G401 (cell line): Measurements from ENCODE around the gene DNM3. TPM values are rescaled to one million over a fixed set of nuclear protein-coding genes. Genes with fewer than 3 reads are reported as not detected.
"Not testable (repeated sequence)": the region's sequence is repeated elsewhere in the genome, so short reads cannot be mapped to it uniquely, and the experiment has no call there.

Experiments
- DNase-seq: peaks from one replicate; pipeline ENCODE4 v3.0.0-alpha.2; 2015; ENCODE audit warnings: low spot score
- in situ Hi-C: cut with HindIII; loops from 2 replicates; pipeline ENCODE4 v1.10.0; 2016; ENCODE audit warnings: low sequenced_read_pairs, mixed read lengths
- total RNA-seq: library from RNA; depleted of rRNA; stranded (reverse); fragments of >200 nt; shearing (Covaris generic); gene quantifications from 2 replicates; pipeline ENCODE4 v1.2.3, GENCODE V29; 2014

DNM3 gene
- total RNA-seq, 1 experiment from 2014 or later = 8.3 TPM

DNA sequence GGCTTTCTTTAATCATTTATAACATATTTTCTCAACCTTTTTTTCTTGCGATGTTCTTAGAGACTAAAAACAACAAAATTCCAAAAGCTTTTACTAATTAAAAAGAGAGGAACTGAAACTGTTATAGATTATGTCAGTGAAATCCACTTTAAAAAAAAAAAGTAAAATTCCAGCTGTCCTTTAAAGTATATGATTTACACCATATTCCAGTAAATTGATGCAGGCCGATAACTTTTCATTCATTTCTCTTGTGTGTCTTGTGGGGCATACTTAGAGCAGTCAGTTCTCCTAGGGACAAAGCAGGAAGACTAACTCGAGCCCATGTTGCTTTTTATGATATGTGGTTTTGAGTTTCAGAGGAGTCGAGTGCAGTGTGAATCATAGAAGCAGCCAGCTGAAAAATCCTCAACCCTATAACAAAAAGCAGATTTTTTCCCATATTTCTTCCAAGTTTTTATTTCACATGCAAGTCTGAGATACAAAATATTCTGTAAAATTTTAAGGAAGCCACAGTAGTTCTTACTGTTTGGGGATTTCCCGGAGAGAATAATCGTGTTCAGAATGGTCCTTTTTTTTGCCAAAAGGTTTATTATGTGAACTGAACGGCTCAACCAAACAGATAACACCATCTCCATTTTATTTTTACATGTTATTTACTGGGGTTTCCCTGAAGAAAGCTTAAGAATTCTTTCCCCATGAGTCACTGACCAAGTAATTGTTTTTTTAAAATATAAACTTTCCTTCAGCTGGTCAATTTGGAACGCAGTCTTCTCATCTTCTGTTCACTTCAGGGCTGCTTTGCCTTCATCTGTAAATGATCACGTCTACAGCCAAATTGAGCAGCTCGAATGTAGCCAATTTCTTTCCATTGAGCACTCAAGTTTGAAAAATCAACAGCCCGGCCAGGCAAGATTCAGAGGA is 502.2 kb downstream of the DNM3 start:
- no peak for DNase-seq
- in situ Hi-C loops = no loop called here

DNA sequence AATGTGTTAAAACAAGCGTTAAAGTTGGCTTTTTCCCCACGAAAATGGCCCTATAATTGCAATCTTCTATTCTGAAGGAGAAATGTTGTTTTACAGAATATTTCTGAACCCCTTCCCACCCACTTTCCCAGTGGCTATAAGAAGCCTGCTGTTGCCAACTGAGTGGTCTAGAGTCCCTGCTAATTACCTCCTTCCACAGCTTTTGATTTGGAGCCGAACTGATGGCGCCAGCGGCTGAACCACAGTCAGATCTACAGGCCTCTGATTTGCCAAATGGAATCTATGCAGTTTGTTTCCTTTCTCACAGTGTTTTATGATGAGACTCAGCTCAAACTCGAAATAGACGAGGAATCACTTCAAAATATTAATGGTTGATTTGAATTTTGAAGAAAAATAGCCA is 503.1 kb downstream of the DNM3 start:
- DNase-seq = no peak
- in situ Hi-C loops = no loop called here

DNA sequence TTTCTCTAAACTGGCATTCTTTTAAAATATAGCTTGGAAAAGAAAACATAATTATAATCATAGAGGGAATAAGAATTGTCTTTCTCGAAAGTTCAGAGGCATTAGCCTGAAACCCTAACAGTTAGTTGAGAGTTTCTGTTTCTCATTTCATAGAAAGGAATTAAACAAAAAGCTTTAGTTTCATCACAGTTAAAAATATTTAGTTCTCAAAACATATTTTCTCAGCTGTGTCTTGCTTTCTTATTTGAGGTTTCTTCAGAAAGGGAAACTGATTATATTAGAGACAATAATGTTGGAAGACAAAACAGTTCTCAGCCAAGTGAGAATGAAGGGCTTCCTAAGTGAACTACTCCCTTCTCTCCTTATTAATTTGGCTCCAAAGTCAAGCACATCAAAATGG is 503.8 kb downstream of the DNM3 start:
- in situ Hi-C loops = no loop called here
- DNase-seq = no peak

DNA sequence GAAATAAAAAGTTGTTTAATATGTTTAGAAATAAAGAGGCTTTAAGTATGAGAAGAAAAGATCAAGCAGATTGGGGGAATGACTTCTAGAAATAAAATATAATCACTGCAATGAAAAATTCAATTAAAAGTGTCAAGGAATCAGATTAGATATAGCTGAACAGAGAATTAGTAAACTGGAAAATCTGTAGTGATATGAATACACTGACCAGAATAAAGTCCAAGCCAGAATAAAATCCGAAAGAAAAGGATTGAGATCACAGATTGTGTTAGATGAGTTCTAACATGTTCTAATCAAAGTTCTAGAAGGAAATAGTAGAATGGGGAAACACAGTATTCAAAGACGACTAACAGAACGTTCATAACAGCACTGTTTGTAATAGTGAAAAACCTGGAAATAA is 506.1 kb downstream of the DNM3 start:
- no peak for DNase-seq
- in situ Hi-C loops = no loop called here

- in situ Hi-C loops = no loop called here
- no peak for DNase-seq
Observed at GRCh38 chr1:172350856-172351255, 509.6 kb downstream of the DNM3 start.

DNA sequence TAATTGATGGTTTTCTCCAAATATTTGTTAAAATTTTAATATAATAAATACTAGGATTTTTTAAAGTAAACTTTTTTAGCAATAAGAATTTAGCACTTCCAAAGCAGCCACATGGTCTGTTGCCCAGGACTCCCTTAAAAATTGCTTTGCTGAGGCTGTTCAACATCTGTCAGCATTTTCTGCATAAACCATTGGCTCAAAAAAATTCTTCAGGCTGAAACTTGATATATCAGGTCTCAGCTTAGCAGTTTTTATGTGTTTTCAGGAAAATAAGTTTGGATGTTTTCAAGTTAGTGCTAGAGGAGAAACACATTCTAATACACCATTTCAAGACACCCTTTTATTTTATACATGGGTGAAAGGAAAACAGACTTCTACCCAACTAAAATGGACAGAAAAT is 510.0 kb downstream of the DNM3 start:
- in situ Hi-C loops = no loop called here
- no peak for DNase-seq

DNA sequence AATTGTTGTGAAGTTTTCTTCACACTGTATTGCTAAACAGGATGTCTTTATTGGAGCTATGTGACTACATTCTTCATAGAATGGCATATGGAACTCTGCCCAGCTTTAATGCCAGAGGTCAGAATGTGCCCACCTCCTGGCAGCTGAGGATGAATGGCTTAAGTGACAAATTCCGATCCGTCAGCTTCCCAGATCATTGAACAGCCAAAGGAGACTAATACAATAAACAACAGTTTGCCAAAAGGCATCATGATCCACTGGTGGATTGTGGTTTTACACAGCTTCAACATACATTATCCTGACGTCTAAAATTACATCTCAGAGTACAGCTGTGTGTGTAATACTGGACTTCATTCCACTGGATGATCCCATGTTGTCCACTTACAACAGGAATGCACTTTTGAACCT is 510.5 kb downstream of the DNM3 start:
- in situ Hi-C loops = no loop called here
- peak; percentile 17 for DNase-seq

DNA sequence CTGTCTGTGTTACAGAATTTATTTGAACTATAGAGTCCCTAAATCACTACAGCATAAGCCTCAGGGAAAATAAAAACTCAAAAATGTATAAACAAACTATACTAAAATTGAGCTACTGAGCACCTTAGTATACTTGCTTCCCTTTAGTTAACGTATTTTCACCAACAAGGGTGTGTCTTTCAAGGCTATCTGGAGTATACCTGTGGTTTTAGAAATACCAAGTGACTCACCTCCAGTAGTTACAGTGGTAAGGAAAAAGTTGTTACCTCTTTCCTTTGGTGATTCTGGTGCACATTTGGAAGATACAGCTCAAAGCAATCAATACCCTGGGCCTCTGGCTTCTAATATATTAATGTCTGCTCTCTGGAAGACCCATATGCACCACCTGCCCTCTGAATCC is 511.1 kb downstream of the DNM3 start:
- in situ Hi-C loops = no loop called here
- DNase-seq = no peak

- no peak for DNase-seq
- in situ Hi-C loops = no loop called here
Observed at GRCh38 chr1:172354291-172355274, 513.3 kb downstream of the DNM3 start.

DNA sequence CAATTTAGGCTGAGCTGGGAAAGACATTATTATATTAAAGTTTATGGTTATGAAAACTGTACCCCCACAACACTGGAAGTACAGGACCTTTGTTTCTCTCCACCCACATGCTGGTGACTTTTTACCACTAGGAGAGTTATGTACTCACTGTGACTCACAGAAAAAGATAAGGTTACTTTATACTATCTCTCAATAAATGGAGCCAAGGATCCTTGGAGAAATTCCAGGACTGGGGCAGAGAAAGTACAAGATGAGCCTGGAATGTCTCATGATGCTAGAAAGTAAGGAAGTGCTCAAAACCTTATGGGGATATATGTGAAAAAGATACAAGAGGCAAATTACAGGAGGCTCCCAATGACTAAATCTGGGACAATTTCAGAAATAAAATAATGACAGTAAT is 515.3 kb downstream of the DNM3 start:
- DNase-seq = peak; percentile 69
- in situ Hi-C loops = no loop called here

GRCh38 chr1:172357753-172358385 is 516.6 kb downstream of the DNM3 start:
- in situ Hi-C loops = no loop called here
- DNase-seq = peak; percentile 48

- peak; percentile 58 for DNase-seq
- in situ Hi-C loops = no loop called here
Observed at GRCh38 chr1:172359491-172359999, 518.2 kb downstream of the DNM3 start.

DNA sequence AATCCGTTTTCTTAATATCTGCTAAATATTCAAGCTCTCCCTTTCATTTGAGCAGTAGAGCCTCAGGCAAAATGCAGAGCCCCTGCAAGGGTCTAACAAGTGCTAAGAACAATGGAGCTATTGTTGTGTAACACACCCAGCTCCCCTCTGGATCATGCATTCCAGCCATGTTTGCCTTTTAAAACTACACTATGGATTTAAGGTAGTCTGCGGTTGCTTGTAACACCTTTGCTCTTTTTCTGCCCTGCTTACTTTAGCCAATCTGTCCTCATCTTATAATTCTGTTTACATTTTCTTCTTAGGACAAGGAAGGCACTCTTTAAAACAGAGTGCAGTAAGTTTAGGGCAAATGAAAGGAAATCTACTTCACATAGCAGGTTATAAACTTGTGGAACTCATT is 519.2 kb downstream of the DNM3 start:
- in situ Hi-C loops = no loop called here
- DNase-seq = peak; percentile 62

- in situ Hi-C loops = no loop called here
Observed at GRCh38 chr1:172360985-172361384, 519.7 kb downstream of the DNM3 start.

DNA sequence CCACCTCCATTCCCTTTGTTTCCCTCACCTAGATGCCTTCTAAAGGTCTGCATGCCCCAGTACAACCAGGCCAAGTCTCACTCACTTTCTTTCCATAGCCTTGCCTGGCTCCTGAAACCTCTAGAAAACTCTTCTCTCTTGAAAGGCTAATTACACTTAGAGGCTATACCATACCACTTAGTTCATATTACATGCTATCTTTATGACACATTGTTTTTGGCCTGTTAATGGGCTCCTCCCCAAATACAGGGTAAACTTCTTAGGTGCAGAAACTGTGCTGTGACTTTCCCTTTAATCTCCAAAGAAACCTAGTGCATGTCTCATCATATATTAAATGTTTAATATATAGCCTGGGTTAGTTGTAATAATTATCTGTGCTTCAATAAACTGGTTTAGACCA is 522.6 kb downstream of the DNM3 start:
- in situ Hi-C loops = no loop called here

More at GRCh38 chr1:172360985-172361384, 519.7 kb downstream of the DNM3 start:
- peak; percentile 71 for DNase-seq

DNA sequence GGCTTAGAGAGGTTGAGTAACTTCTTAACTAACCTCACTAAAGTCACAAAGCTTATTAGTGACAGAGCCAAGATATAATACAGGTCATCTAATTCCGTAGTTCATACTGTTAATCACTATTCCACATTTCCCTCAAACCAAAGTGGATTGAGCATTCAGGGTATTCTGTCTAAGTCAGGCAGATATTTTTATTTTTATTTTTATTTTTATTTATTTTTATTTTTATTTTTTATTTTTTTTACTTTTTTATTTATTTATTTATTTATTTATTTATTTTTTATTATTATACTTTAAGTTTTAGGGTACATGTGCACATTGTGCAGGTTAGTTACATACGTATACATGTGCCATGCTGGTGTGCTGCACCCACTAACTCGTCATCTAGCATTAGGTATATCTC is 530.3 kb downstream of the DNM3 start:
- in situ Hi-C loops, DNase-seq: not testable (repeated sequence)

More for the DNA sequence above, 522.6 kb downstream of the DNM3 start:
- no peak for DNase-seq

DNA sequence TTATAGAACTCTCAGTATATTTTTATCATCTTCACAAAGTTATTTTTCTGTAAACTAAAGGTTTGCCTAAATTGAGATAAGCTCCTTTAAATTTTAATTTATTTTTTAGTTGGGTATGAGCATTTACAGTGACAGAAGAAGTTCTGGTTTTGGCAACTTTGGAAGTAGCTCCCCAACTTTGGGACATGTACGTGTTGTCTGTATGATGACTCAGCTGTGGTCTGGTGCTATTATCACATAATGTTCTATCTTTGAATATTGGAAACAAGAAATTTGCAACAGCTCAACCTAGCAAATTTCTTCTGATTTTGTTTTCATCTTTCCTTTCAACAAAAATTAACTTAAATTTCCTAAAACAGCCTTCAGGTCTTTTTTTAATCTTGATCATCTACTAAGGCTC is 532.6 kb downstream of the DNM3 start:
- no peak for DNase-seq
- in situ Hi-C loops = no loop called here

DNA sequence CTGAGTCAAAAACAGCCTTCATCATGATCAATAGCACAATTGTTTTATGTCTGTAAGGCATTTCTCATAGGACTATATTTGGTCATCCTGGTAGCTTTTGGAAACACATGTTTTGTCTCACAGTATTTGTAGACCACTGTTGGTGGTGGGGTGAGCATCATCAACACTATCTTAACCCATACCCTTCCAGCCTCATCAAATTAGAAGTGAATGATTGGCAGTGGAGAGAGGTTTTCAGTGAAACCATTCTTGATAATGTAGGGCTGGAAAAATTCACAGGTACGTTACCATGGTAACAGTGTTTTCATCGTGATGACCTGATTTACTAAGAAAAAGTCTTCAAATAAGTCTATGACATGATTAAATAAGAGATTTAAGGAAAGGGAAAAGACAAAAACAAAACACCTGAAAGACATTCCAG is 533.9 kb downstream of the DNM3 start:
- in situ Hi-C loops = no loop called here
- peak; percentile 64 for DNase-seq

DNA sequence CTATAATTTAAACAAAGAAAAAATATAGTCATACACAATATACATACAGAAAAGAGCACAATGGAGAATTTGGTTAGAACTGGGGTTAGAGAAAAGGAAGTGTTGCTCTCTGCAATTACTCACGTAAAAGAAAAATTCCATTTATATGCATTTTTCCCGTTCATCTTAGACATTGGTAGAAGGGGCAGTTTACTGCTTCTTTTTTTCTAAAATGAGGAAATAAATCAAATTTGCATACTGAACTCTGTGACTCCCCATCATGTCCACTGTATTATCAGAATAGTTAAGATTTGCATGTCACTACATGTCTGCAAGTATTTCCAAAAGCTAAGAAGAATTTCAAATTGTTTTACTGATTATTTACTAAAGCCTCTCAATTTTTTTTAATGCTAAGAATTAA is 535.1 kb downstream of the DNM3 start:
- no peak for DNase-seq
- in situ Hi-C loops = no loop called here
